Activated CD4-positive, alpha-beta T cell treated with anti-CD3 and anti-CD28 coated beads for 36 hours (primary cell): Measurements from ENCODE around the gene CCDC8. TPM values are rescaled to one million over a fixed set of nuclear protein-coding genes. Genes with fewer than 3 reads are reported as not detected.
"Not testable (repeated sequence)": the region's sequence is repeated elsewhere in the genome, so short reads cannot be mapped to it uniquely, and the experiment has no call there.

Experiments
- ATAC-seq: fragments of 200-7000 bp; cut with Tn5 transposase; one replicate; pipeline ENCODE4 v1.10.0; 2021; ENCODE audit warnings: mild to moderate bottlenecking, moderate library complexity
- CTCF ChIA-PET: fragments of 350-600 bp; sonication (Branson Sonifier 250); formaldehyde crosslinking; loops from one replicate; lab custom pipeline; 2021; ENCODE audit warnings: antibody characterized with exemption; lab: Charles Lee
- POLR2A ChIA-PET: fragments of 350-600 bp; sonication (Branson Sonifier 250); formaldehyde crosslinking; loops from one replicate; lab custom pipeline; 2021; ENCODE audit warnings: antibody characterized with exemption, inconsistent platforms; lab: Charles Lee
- DNase-seq: peaks from one replicate; pipeline ENCODE4 v3.0.0-alpha.2; 2020
- H3K27ac Mint-ChIP-seq: one replicate; pipeline ENCODE4 v1.8.0; 2021; ENCODE audit warnings: mixed read lengths
- H3K27me3 Mint-ChIP-seq: one replicate; pipeline ENCODE4 v1.8.0; 2021; ENCODE audit warnings: mixed read lengths
- H3K36me3 Mint-ChIP-seq: one replicate; pipeline ENCODE4 v1.8.0; 2021; ENCODE audit warnings: low read depth, mixed read lengths
- H3K4me1 Mint-ChIP-seq: one replicate; pipeline ENCODE4 v1.8.0; 2021; ENCODE audit warnings: mixed read lengths
- H3K4me3 Mint-ChIP-seq: one replicate; pipeline ENCODE4 v1.8.0; 2021; ENCODE audit warnings: mild to moderate bottlenecking, moderate library complexity, mixed read lengths
- H3K9me3 Mint-ChIP-seq: one replicate; pipeline ENCODE4 v1.8.0; 2021; ENCODE audit warnings: low read depth, mixed read lengths
- intact Hi-C, 2 experiments: fragments of 100-400 bp; cut with DNase I in 1 of 2; cut with micrococcal nuclease in 1 of 2; formaldehyde crosslinking; loops; one replicate each; pipeline versions ENCODE4 v1.14.2 to v1.15.1; 2022 to 2024; cut with DNase I, micrococcal nuclease
- total RNA-seq, 2 experiments: library from RNA; stranded (reverse); gene quantifications; one replicate each; pipeline ENCODE4 v1.2.3, GENCODE V29; 2021

Gene CCDC8
- total RNA-seq, 2 experiments from 2014 or later: not detected

GRCh38 chr19:46397801-46398479 lies 15.4 kb downstream of the CCDC8 start:
- CTCF ChIA-PET: interaction anchor here (0.5 to 2.6 kb wide), 5 partner anchors 87 to 162 kb away, joined by 3 to 19 read pairs (median 3); no protein-coding TSS in a partner anchor
- POLR2A ChIA-PET, H3K4me3 Mint-ChIP-seq, H3K4me1 Mint-ChIP-seq, H3K36me3 Mint-ChIP-seq, DNase-seq, H3K27ac Mint-ChIP-seq, ATAC-seq, H3K9me3 Mint-ChIP-seq: not testable (repeated sequence)
- intact Hi-C loops: loop anchor here in 1 of 2 experiments (5.0 kb wide), 1 partner anchor 264 kb away; the partner anchor contains the start of gene DACT3
- peaks cover 17% of the 10 kb centered on the region for H3K27me3 Mint-ChIP-seq

DNA sequence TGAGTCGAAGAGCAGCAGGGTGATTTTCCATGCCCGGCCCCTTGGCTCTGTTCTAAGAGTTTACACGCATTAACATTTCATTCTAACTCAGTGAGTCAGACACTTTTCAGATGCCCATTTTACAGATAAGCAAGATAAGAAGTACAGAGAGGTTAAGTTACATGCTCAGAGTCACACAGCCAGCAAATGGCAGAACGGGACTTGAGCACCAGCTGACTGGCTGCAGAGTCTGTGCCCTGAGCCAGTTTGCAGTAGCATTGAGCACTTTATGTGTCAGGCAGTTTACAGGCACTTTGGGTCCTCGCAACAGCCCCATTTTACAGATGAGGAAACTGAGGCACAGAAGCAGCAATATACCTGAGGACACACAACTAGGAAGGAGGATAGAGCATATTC lies 19.0 kb downstream of the CCDC8 start:
- POLR2A ChIA-PET: no interaction called here
- H3K4me3 Mint-ChIP-seq: no peak overlapping the region
- intact Hi-C loops: loop anchor here (2.0 kb wide), 2 partner anchors 48 to 92 kb away; partner anchors contain the start of gene PPP5C (in 1 of the 2)
- H3K9me3 Mint-ChIP-seq: no peaks in the 10 kb centered on the region
- peaks cover 22% of the 10 kb centered on the region for H3K36me3 Mint-ChIP-seq
- CTCF ChIA-PET: interaction anchor here (0.6 to 2.6 kb wide), 13 partner anchors 9 to 542 kb away, joined by 3 to 11 read pairs (median 5); no protein-coding TSS in a partner anchor
- H3K4me1 Mint-ChIP-seq: peaks cover 4% of the 10 kb centered on the region
- no peak for ATAC-seq
- peaks cover 3% of the 10 kb centered on the region for H3K27me3 Mint-ChIP-seq
- no peak for DNase-seq
- no peak overlapping the region for H3K27ac Mint-ChIP-seq

DNA sequence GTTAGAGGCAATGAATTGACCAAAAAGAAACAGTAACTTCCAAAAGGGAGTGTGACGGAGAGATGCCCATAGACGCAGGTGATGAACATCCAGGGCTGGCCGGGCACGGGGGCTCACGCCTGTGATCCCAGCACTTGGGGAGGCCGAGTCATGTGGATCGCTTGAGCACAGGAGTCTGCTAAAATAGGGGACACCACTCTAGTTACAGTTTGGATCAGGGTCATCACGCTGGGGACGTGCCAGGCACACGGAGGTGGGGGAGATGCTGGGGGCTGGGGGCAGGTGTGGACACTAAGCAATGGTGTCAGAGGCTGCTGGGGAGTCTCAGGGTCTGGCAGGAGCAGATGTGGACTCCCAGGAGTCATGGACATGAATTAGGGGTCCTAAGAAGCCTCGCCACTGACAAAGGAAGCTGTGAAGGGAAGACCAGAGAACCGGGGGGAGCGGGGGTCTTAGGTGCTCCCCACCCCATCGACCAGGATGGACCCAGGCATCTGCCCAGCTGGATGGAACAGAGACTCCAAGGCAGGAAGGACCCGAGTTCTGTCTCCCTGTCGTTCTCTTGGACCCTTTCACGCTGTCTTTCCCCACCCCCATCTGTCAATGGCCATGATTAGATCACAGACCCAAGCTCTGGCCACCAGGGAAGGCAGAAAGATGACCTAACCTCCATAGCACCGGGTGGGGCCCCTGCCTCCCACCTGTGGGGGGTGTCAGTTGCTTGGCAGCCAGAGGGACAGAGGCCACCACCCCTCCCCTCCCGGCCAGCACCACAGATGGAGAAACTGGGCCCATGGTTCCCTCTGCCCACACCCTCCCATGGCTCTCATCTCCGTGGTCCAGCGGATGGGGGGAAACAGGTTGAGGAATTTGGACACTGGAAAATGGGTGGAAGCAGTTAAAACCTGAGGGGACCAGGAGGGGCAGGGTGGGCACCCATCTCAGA lies 19.6 kb downstream of the CCDC8 start:
- intact Hi-C loops: loop anchor here (2.0 kb wide), 2 partner anchors 47 to 93 kb away; partner anchors contain the start of gene PPP5C (in 1 of the 2)
- H3K27me3 Mint-ChIP-seq: peaks cover 3% of the 10 kb centered on the region
- peaks cover 27% of the 10 kb centered on the region for H3K36me3 Mint-ChIP-seq
- ATAC-seq: no peak
- DNase-seq: no peak
- H3K4me3 Mint-ChIP-seq: no peak overlapping the region
- H3K9me3 Mint-ChIP-seq: no peaks in the 10 kb centered on the region
- H3K4me1 Mint-ChIP-seq: peaks cover 4% of the 10 kb centered on the region
- ChIA-PET POLR2A (no interaction called here), CTCF (interaction anchor here (0.8 to 2.6 kb wide), 7 partner anchors 8 to 120 kb away, joined by 3 to 11 read pairs (median 7); no protein-coding TSS in a partner anchor)
- H3K27ac Mint-ChIP-seq: no peak overlapping the region

DNA sequence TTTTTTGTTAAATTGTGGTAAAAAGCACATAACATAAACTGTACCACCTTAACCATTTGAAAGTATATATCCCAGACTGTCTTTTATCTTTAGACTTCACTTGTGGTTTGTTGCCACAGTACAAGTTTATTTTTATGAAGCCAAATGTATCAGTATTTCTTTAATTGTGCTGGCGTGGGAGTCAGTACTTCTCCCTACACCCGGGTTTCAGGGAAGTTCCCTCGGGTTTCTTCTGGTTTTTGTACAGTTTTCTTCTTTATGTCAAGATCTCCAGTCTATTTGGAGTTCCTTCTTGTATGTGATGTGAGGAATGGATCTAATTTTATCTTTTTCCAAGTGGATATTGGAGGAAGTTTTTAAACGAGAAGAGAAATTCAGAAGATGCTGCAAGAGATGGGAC lies 20.5 kb downstream of the CCDC8 start:
- POLR2A ChIA-PET: no interaction called here
- Mint-ChIP-seq H3K9me3 (no peaks in the 10 kb centered on the region), H3K4me1 (peaks cover 4% of the 10 kb centered on the region), H3K27ac (no peak overlapping the region), H3K27me3 (peaks cover 3% of the 10 kb centered on the region), H3K4me3 (no peak overlapping the region), H3K36me3 (peaks cover 33% of the 10 kb centered on the region)
- DNase-seq (no peak), ATAC-seq (no peak)
- intact Hi-C loops: no loop called here
- CTCF ChIA-PET: interaction anchor here (1.0 kb wide), 1 partner anchor 113 kb away, joined by 3 read pairs; no protein-coding TSS in a partner anchor

DNA sequence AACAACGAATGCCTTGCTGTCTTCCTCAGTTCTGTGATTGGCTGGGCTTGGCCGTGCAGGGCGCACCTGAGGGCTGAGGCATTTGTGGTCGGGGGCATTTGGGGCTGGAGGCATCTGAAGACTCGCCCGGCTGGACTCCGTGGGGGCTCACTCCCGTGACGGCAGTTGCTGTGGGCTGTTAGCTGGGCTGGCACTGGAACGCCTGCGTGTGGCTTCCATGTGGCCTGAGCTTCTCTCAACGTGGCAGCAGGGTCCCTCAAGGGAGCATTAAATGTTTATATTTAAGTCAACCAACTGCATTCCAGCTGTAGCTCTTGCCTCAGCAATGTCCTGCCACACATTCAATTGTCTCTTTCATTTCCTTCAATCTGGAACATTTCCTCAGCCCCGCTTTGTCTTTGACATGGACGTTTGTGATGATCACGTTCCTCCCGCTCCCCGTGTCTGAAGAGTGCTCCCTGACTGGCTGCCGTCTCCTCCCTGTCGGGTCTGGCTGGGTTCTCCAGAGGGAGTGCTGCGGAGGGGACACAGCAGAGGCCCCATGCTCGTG lies 21.0 kb downstream of the CCDC8 start:
- no peaks in the 10 kb centered on the region for H3K9me3 Mint-ChIP-seq
- no peak for DNase-seq
- CTCF ChIA-PET: interaction anchor here (0.6 to 1.0 kb wide), 3 partner anchors 112 to 359 kb away, joined by 3 read pairs; no protein-coding TSS in a partner anchor

GRCh38 chr19:46391296-46392251 lies 21.8 kb downstream of the CCDC8 start:
- H3K4me3 Mint-ChIP-seq: no peak overlapping the region
- DNase-seq (no peak), ATAC-seq (no peak)
- peaks cover 43% of the 10 kb centered on the region for H3K36me3 Mint-ChIP-seq
- H3K27me3 Mint-ChIP-seq: no peaks in the 10 kb centered on the region
- peaks cover 4% of the 10 kb centered on the region for H3K4me1 Mint-ChIP-seq
- POLR2A ChIA-PET: no interaction called here
- intact Hi-C loops: no loop called here
- CTCF ChIA-PET: interaction anchor here (0.6 to 1.1 kb wide), 4 partner anchors 112 to 358 kb away, joined by 3 read pairs; no protein-coding TSS in a partner anchor
- no peak overlapping the region for H3K27ac Mint-ChIP-seq
- H3K9me3 Mint-ChIP-seq: no peaks in the 10 kb centered on the region

More for the DNA sequence above, 21.0 kb downstream of the CCDC8 start:
- intact Hi-C loops: no loop called here
- Mint-ChIP-seq H3K4me3 (no peak overlapping the region), H3K27me3 (no peaks in the 10 kb centered on the region), H3K36me3 (peaks cover 37% of the 10 kb centered on the region), H3K4me1 (peaks cover 4% of the 10 kb centered on the region), H3K27ac (no peak overlapping the region)
- POLR2A ChIA-PET: no interaction called here
- ATAC-seq: no peak

- Mint-ChIP-seq H3K27ac (no peak overlapping the region), H3K9me3 (no peaks in the 10 kb centered on the region), H3K36me3 (peaks cover 47% of the 10 kb centered on the region), H3K4me3 (no peak overlapping the region), H3K4me1 (peaks cover 4% of the 10 kb centered on the region), H3K27me3 (no peaks in the 10 kb centered on the region)
- ATAC-seq (no peak), DNase-seq (no peak)
- POLR2A ChIA-PET: no interaction called here
- intact Hi-C loops: no loop called here
- CTCF ChIA-PET: interaction anchor here (1.1 kb wide), 1 partner anchor 125 kb away, joined by 3 read pairs; no protein-coding TSS in a partner anchor
Observed at GRCh38 chr19:46390866-46391265, 22.5 kb downstream of the CCDC8 start.

GRCh38 chr19:46390121-46390858 lies 23.1 kb downstream of the CCDC8 start:
- Mint-ChIP-seq H3K4me1 (peaks cover 4% of the 10 kb centered on the region), H3K27ac (no peak overlapping the region), H3K4me3 (no peak overlapping the region), H3K9me3 (no peaks in the 10 kb centered on the region), H3K36me3 (peaks cover 48% of the 10 kb centered on the region), H3K27me3 (no peaks in the 10 kb centered on the region)
- no peak for DNase-seq
- POLR2A ChIA-PET: no interaction called here
- intact Hi-C loops: no loop called here
- CTCF ChIA-PET: interaction anchor here (1.1 kb wide), 1 partner anchor 126 kb away, joined by 3 read pairs; no protein-coding TSS in a partner anchor
- ATAC-seq: no peak

- no peak for DNase-seq
- Mint-ChIP-seq H3K4me1 (no peaks in the 10 kb centered on the region), H3K36me3 (peaks cover 56% of the 10 kb centered on the region), H3K27ac (no peak overlapping the region), H3K27me3 (no peaks in the 10 kb centered on the region), H3K4me3 (no peak overlapping the region), H3K9me3 (no peaks in the 10 kb centered on the region)
- POLR2A ChIA-PET: interaction anchor here (1.1 kb wide), 1 partner anchor 711 kb away, joined by 6 read pairs; no protein-coding TSS in a partner anchor
- ATAC-seq: no peak
- CTCF ChIA-PET: interaction anchor here (0.6 kb wide), 1 partner anchor 127 kb away, joined by 3 read pairs; no protein-coding TSS in a partner anchor
- intact Hi-C loops: no loop called here
Observed at GRCh38 chr19:46388311-46389095, 24.9 kb downstream of the CCDC8 start.
